Bronchial epithelial cell (primary cell): ENCODE measurements around the gene RYR2. TPM values are rescaled to one million over a fixed set of nuclear protein-coding genes. Genes with fewer than 3 reads are reported as not detected.

Experiments
- DNase-seq: peaks from one replicate; pipeline ENCODE4 v3.0.0-alpha.2; 2010; ENCODE audit warnings: low read depth
- FAIRE-seq: peaks from 2 replicates; lab custom pipeline; 2011; peaks lifted over from hg19 to GRCh38; lab: Jason Lieb, UNC
- H3K27me3 ChIP-seq: 2 replicates; pipeline ENCODE4 v1.5.1; 2011; ENCODE audit warnings: low read length; ENCODE audit not compliant: control insufficient read depth, insufficient read depth
- H3K36me3 ChIP-seq: 2 replicates; pipeline ENCODE4 v1.5.1; 2011; ENCODE audit warnings: low read length; ENCODE audit not compliant: control insufficient read depth, insufficient read depth
- H3K4me3 ChIP-seq: 2 replicates; pipeline ENCODE4 v1.5.1; 2011; ENCODE audit warnings: mild to moderate bottlenecking, low read depth, low read length, control low read depth
- total RNA-seq: library from RNA; depleted of rRNA; stranded (reverse); fragments of >200 nt; gene quantifications from 2 replicates; pipeline ENCODE4 v1.2.1, GENCODE V29; 2014
- TF ChIP-seq, protein P1 (sequence below): IDR thresholded peaks from 2 replicates; pipeline ENCODE4 v1.5.1; 2011; ENCODE audit warnings: mild to moderate bottlenecking, moderate library complexity, low read length, control low read depth, inconsistent platforms; ENCODE audit not compliant: insufficient read depth, severe bottlenecking

The RYR2 gene
- total RNA-seq, 1 donor from 2014 or later: not detected

DNA sequence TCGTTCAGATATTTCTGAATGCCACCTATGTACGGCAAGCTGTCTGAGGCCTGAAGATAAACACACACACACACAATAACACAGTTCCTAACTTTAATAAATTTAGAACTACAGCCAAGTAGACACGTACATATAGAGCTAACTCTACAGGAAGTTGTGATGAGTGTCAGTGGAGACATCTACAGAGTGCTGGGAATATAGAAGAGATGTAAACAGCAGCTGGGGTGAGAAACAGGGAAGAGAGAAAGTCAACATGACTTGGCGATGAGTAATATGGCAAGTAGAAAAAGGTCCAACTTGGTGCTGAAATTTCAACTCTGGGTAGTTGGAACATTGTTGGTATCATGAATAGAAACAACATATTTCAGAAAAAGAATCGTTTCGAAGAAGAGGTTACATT is 642.3 kb downstream of the RYR2 start:
- no peak overlapping the region for H3K4me3 ChIP-seq
- TF ChIP-seq, protein P1, sequence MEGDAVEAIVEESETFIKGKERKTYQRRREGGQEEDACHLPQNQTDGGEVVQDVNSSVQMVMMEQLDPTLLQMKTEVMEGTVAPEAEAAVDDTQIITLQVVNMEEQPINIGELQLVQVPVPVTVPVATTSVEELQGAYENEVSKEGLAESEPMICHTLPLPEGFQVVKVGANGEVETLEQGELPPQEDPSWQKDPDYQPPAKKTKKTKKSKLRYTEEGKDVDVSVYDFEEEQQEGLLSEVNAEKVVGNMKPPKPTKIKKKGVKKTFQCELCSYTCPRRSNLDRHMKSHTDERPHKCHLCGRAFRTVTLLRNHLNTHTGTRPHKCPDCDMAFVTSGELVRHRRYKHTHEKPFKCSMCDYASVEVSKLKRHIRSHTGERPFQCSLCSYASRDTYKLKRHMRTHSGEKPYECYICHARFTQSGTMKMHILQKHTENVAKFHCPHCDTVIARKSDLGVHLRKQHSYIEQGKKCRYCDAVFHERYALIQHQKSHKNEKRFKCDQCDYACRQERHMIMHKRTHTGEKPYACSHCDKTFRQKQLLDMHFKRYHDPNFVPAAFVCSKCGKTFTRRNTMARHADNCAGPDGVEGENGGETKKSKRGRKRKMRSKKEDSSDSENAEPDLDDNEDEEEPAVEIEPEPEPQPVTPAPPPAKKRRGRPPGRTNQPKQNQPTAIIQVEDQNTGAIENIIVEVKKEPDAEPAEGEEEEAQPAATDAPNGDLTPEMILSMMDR: no peak
- no peaks in the 10 kb centered on the region for H3K36me3 ChIP-seq
- peak; percentile 3 for DNase-seq
- no peak for FAIRE-seq
- no peaks in the 10 kb centered on the region for H3K27me3 ChIP-seq

- TF ChIP-seq, protein P1: no peak
These were observed 643.6 kb downstream of the RYR2 start for GRCh38 chr1:237685551-237685950.

DNA sequence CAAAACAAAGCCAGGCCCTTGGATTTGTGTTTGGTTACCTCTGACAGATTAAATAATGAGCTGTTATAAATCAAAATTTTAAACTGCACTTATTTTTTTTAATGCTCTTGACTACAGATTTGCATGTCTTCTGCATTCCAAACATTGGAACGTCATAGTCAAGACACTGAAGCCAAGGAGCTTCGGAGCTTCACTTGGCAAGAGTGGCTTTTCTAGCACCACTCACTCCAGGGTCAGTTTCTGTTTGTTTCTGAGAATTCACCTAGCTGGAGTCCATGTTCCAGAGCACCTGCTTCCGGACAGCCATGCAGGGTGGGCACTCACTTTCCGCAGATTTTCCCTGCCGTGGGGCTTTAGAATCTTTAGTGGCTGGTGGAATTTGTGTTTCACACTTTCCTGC is 645.8 kb downstream of the RYR2 start:
- FAIRE-seq (no peak), DNase-seq (no peak)
- H3K36me3 ChIP-seq: no peaks in the 10 kb centered on the region
- TF ChIP-seq, protein P1: no peak
- no peak overlapping the region for H3K4me3 ChIP-seq
- H3K27me3 ChIP-seq: no peaks in the 10 kb centered on the region

More at GRCh38 chr1:237685551-237685950, 643.6 kb downstream of the RYR2 start:
- Histone ChIP-seq H3K36me3 (no peaks in the 10 kb centered on the region), H3K27me3 (no peaks in the 10 kb centered on the region), H3K4me3 (no peak overlapping the region)
- no peak for FAIRE-seq
- DNase-seq: no peak

GRCh38 chr1:237690656-237691055 is 648.7 kb downstream of the RYR2 start:
- no peak for DNase-seq
- FAIRE-seq: no peak
- no peak overlapping the region for H3K4me3 ChIP-seq
- H3K27me3 ChIP-seq: no peaks in the 10 kb centered on the region
- H3K36me3 ChIP-seq: no peaks in the 10 kb centered on the region
- TF ChIP-seq, protein P1: no peak

GRCh38 chr1:237692255-237692654 is 650.3 kb downstream of the RYR2 start:
- DNase-seq: no peak
- TF ChIP-seq, protein P1: no peak
- FAIRE-seq: no peak
- Histone ChIP-seq H3K27me3 (no peaks in the 10 kb centered on the region), H3K4me3 (no peak overlapping the region), H3K36me3 (no peaks in the 10 kb centered on the region)

DNA sequence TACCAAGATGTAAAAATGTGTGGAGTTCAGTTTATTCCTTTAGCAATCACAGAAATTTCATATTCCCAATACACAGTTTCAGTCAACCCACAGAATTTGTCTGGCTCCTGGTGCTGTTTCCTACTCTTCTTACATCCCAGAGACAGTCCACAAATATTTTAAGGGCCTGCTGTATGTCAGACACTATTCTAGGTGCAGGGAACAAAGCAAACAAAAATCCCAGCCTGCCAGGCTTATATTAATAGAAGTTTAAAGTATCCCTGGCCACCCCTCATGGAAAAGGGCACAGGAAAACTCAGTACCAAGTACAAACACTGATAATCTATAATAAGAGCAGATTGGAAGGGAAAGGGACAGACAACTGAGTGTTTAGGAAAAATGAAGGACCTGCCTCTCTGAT is 653.9 kb downstream of the RYR2 start:
- TF ChIP-seq, protein P1: no peak
- Histone ChIP-seq H3K36me3 (no peaks in the 10 kb centered on the region), H3K27me3 (no peaks in the 10 kb centered on the region), H3K4me3 (no peak overlapping the region)
- DNase-seq (no peak), FAIRE-seq (no peak)
